DND-41 (cell line): Measurements from ENCODE around the gene EXTL2.

Experiments used
- CTCF ChIP-seq: IDR thresholded peaks from 2 replicates; pipeline ENCODE4 v1.5.1; 2012; ENCODE audit warnings: borderline replicate concordance, low read length, moderate library complexity, mild to moderate bottlenecking; ENCODE audit not compliant: poor library complexity, severe bottlenecking; ENCODE audit errors: extremely low read depth
- EZH2 ChIP-seq: IDR thresholded peaks from 3 replicates; pipeline ENCODE4 v1.6.1; 2012; ENCODE audit warnings: borderline replicate concordance, low read depth, mild to moderate bottlenecking, moderate library complexity, low read length, inconsistent platforms; ENCODE audit not compliant: severe bottlenecking

- TF ChIP-seq CTCF, result no peak
- TF ChIP-seq EZH2, result no peak
These were observed 7.7 kb upstream of the EXTL2 start for GRCh38 chr1:100902365-100902764.
